Gastroesophageal sphincter (tissue), 3 donors: ENCODE results near the gene GRAMD4.

Experiments used
- EP300 ChIP-seq: sonication (generic); formaldehyde crosslinking; IDR thresholded peaks from one replicate; pipeline ENCODE4 v1.6.1; 2017; ENCODE audit warnings: antibody characterized with exemption, mild to moderate bottlenecking
- POLR2A ChIP-seq, 2 donors: fragments of 450-650 bp; IDR thresholded peaks; one replicate each; pipeline ENCODE4 v1.6.1; 2017; ENCODE audit warnings: antibody characterized with exemption in 2 of 2, mild to moderate bottlenecking in 2 of 2, moderate library complexity in 1 of 2
- POLR2AphosphoS5 ChIP-seq: sonication (generic); formaldehyde crosslinking; IDR thresholded peaks from one replicate; pipeline ENCODE4 v1.6.1; 2017; ENCODE audit warnings: antibody characterized with exemption
- TF ChIP-seq, protein P1 (sequence below), 4 experiments: fragments of 200-600 bp in 2 of 4; fragments of 450-650 bp in 2 of 4; sonication (generic) in 1 of 4; IDR thresholded peaks; one replicate each; pipeline ENCODE4 v1.5.1; 2017 to 2019; ENCODE audit warnings: antibody characterized with exemption in 4 of 4, mild to moderate bottlenecking in 2 of 4, moderate library complexity in 2 of 4

DNA sequence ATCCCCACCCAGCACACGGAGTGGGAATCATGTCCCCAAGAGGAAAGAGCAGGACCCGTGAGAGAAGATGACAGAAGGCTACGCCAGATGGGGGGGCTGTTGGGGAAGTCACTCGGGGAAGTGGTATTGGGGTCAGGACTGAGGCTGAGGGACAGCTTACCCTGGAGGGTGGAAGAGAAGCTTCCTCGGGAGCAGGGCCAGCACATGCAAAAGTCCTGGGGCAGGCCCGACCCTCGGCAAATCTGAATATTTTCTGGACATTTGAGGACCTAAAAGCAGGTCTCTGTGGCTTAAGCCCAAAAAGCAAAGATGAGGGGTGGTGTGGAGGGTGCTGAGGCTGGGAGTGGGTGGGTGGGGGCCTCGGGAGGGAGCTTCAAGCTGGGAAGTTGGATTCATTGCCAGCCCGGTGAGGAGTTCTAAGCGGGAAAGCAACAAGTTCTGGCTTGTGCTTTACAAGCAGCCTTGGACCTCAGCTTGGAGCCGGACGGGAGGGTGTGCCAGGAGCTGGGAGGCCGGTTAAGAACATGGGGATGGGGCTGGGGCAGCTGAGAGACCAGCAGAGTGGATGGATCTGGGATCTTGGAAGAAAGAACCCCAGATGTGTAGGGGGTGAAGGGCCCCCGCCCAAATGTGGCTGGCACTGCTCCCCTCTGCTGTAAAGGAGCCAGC, 34.9 kb downstream of the GRAMD4 start:
- TF ChIP-seq, protein P1, sequence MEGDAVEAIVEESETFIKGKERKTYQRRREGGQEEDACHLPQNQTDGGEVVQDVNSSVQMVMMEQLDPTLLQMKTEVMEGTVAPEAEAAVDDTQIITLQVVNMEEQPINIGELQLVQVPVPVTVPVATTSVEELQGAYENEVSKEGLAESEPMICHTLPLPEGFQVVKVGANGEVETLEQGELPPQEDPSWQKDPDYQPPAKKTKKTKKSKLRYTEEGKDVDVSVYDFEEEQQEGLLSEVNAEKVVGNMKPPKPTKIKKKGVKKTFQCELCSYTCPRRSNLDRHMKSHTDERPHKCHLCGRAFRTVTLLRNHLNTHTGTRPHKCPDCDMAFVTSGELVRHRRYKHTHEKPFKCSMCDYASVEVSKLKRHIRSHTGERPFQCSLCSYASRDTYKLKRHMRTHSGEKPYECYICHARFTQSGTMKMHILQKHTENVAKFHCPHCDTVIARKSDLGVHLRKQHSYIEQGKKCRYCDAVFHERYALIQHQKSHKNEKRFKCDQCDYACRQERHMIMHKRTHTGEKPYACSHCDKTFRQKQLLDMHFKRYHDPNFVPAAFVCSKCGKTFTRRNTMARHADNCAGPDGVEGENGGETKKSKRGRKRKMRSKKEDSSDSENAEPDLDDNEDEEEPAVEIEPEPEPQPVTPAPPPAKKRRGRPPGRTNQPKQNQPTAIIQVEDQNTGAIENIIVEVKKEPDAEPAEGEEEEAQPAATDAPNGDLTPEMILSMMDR (IDR thresholded peaks at IDR 0.05) = no peak
- TF ChIP-seq POLR2AphosphoS5 (no peak), EP300 (no peak), POLR2A (IDR thresholded peaks at IDR 0.05) (no peak)
